Testis (tissue), 2 donors: ENCODE data around the gene PCBP3.

Experiments
- CTCF ChIP-seq, 3 experiments: fragments of 450-650 bp in 2 of 3; fragments of 200-600 bp in 1 of 3; sonication (generic) in 1 of 3; IDR thresholded peaks; one replicate each; pipeline ENCODE4 v1.5.1; 2016 to 2019; ENCODE audit warnings: antibody characterized with exemption in 3 of 3, mild to moderate bottlenecking in 2 of 3, moderate library complexity in 1 of 3
- POLR2A ChIP-seq: fragments of 450-650 bp; IDR thresholded peaks from one replicate; pipeline ENCODE4 v1.6.1; 2017; ENCODE audit warnings: antibody characterized with exemption, mild to moderate bottlenecking, moderate library complexity

- TF ChIP-seq CTCF (IDR thresholded peaks at IDR 0.05) (no peak), POLR2A (no peak)
Observed at GRCh38 chr21:45905196-45905595, 261.7 kb downstream of the PCBP3 start.
